Activated CD8-positive, alpha-beta T cell treated with anti-CD3 and anti-CD28 coated beads for 36 hours (primary cell): ENCODE data around the gene MED31. TPM values are rescaled to one million over a fixed set of nuclear protein-coding genes. Genes with fewer than 3 reads are reported as not detected.

Experiments
- ATAC-seq: fragments of 200-7000 bp; cut with Tn5 transposase; one replicate; pipeline ENCODE4 v1.10.0; 2021; ENCODE audit warnings: mild to moderate bottlenecking, moderate library complexity
- CTCF ChIA-PET: fragments of 350-600 bp; sonication (Branson Sonifier 250); formaldehyde crosslinking; loops from one replicate; lab custom pipeline; 2021; ENCODE audit warnings: antibody characterized with exemption; lab: Charles Lee
- POLR2A ChIA-PET: fragments of 350-600 bp; sonication (Branson Sonifier 250); formaldehyde crosslinking; loops from one replicate; lab custom pipeline; 2021; ENCODE audit warnings: antibody characterized with exemption; lab: Charles Lee
- DNase-seq: peaks from one replicate; pipeline ENCODE4 v3.0.0-alpha.2; 2020
- H3K27ac Mint-ChIP-seq: one replicate; pipeline ENCODE4 v1.8.0; 2021; ENCODE audit warnings: mild to moderate bottlenecking, mixed read lengths
- H3K27me3 Mint-ChIP-seq: one replicate; pipeline ENCODE4 v1.8.0; 2021; ENCODE audit warnings: mixed read lengths
- H3K36me3 Mint-ChIP-seq: one replicate; pipeline ENCODE4 v1.8.0; 2021; ENCODE audit warnings: low read depth, mixed read lengths
- H3K4me1 Mint-ChIP-seq: one replicate; pipeline ENCODE4 v1.8.0; 2021; ENCODE audit warnings: low read depth, mixed read lengths
- H3K4me3 Mint-ChIP-seq: one replicate; pipeline ENCODE4 v1.8.0; 2021; ENCODE audit warnings: mild to moderate bottlenecking, moderate library complexity, mixed read lengths
- H3K9me3 Mint-ChIP-seq: one replicate; pipeline ENCODE4 v1.8.0; 2021; ENCODE audit warnings: mixed read lengths
- intact Hi-C: fragments of 100-400 bp; cut with micrococcal nuclease; formaldehyde crosslinking; loops from one replicate; pipeline ENCODE4 v1.10.0; 2022
- total RNA-seq, 2 experiments: library from RNA; stranded (reverse); gene quantifications; one replicate each; pipeline ENCODE4 v1.2.3, GENCODE V29; 2021
- TF ChIP-seq, protein P1 (sequence below): fragments of 200-600 bp; IDR thresholded peaks from one replicate; pipeline ENCODE4 v1.8.0; 2022; ENCODE audit warnings: antibody characterized with exemption, mild to moderate bottlenecking

The MED31 gene
- total RNA-seq, 2 experiments from 2014 or later = 21.0 to 24.4 TPM

DNA sequence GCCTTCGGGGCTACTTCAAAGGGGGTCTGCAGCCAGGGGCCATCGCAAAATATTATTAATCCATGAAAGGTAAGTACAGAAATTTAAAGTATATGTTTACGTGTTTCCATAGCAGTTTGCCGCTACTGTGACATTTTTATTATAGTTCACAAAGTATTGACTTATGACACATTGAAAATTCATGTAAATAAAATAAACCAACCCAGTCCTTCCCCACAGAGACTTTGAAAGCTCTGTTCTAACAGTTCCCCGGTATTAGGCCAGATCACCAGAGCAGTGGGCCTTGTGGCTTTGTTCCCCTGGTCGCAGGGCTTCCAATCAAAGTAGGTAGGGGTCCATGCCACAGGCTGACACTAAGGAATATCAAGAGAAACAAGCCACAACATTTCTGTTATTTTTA is 24.8 kb downstream of the MED31 start:
- CTCF ChIA-PET = no interaction called here
- H3K27me3 Mint-ChIP-seq = no peaks in the 10 kb centered on the region
- no peak overlapping the region for H3K4me3 Mint-ChIP-seq
- no peaks in the 10 kb centered on the region for H3K9me3 Mint-ChIP-seq
- peaks cover 2% of the 10 kb centered on the region for H3K4me1 Mint-ChIP-seq
- no peak for ATAC-seq
- peaks cover 25% of the 10 kb centered on the region for H3K36me3 Mint-ChIP-seq
- intact Hi-C loops = no loop called here
- DNase-seq = no peak
- no peak overlapping the region for H3K27ac Mint-ChIP-seq
- POLR2A ChIA-PET = interaction anchor here (0.8 kb wide), 1 partner anchor 15 kb away, joined by 3 read pairs; no protein-coding TSS in a partner anchor
- TF ChIP-seq, protein P1, sequence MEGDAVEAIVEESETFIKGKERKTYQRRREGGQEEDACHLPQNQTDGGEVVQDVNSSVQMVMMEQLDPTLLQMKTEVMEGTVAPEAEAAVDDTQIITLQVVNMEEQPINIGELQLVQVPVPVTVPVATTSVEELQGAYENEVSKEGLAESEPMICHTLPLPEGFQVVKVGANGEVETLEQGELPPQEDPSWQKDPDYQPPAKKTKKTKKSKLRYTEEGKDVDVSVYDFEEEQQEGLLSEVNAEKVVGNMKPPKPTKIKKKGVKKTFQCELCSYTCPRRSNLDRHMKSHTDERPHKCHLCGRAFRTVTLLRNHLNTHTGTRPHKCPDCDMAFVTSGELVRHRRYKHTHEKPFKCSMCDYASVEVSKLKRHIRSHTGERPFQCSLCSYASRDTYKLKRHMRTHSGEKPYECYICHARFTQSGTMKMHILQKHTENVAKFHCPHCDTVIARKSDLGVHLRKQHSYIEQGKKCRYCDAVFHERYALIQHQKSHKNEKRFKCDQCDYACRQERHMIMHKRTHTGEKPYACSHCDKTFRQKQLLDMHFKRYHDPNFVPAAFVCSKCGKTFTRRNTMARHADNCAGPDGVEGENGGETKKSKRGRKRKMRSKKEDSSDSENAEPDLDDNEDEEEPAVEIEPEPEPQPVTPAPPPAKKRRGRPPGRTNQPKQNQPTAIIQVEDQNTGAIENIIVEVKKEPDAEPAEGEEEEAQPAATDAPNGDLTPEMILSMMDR = no peak

DNA sequence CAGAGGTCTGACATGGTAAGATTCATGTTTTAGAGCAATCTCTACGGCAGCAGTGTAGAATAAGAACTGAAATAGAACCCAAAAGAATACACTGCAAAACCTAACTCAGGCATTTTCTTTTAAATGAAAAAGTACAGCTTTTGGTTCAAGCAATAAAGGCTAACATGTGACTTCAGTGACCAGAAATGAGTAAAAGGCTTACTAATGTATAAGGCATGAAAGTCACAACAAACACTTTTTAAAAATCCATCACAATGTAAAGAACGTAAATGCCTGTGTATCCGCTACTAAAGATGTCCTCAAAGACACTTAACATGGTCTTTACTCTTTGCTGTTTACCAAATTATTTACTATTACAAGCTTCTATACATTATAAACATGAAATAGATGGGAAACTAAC is 27.5 kb downstream of the MED31 start:
- Mint-ChIP-seq H3K36me3 (peaks cover 20% of the 10 kb centered on the region), H3K27me3 (no peaks in the 10 kb centered on the region), H3K4me1 (no peaks in the 10 kb centered on the region), H3K4me3 (no peak overlapping the region), H3K27ac (no peak overlapping the region), H3K9me3 (no peaks in the 10 kb centered on the region)
- POLR2A ChIA-PET = no interaction called here
- DNase-seq = no peak
- CTCF ChIA-PET = interaction anchor here (1.1 kb wide), 1 partner anchor 8 kb away, joined by 3 read pairs; no protein-coding TSS in a partner anchor
- ATAC-seq = no peak
- intact Hi-C loops = no loop called here
- TF ChIP-seq, protein P1 = no peak

DNA sequence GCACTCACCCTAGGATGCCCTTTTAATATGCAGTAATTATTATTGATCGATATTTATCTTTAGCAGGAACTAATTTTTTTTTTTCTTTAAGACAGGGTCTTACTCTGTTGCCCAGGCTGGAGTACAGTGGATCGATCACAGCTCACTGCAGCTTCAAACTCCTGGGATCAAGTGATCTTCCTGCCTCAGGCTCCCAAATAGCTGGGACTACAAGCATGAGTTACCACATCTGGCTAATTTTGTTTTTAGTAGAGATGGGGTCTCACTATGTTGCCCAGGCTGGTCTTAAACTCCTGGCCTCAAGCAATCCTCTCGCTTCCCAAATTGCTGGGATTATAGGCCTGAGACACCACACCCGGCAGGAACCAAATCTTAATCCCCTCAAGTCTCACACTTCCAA is 40.2 kb downstream of the MED31 start:
- Mint-ChIP-seq H3K9me3 (no peaks in the 10 kb centered on the region), H3K4me3 (no peak overlapping the region), H3K27ac (no peak overlapping the region), H3K36me3 (peaks cover 33% of the 10 kb centered on the region), H3K4me1 (peaks cover 4% of the 10 kb centered on the region), H3K27me3 (no peaks in the 10 kb centered on the region)
- ATAC-seq (no peak), DNase-seq (no peak)
- intact Hi-C loops = no loop called here
- POLR2A ChIA-PET = no interaction called here
- TF ChIP-seq, protein P1 = no peak
- CTCF ChIA-PET = no interaction called here

DNA sequence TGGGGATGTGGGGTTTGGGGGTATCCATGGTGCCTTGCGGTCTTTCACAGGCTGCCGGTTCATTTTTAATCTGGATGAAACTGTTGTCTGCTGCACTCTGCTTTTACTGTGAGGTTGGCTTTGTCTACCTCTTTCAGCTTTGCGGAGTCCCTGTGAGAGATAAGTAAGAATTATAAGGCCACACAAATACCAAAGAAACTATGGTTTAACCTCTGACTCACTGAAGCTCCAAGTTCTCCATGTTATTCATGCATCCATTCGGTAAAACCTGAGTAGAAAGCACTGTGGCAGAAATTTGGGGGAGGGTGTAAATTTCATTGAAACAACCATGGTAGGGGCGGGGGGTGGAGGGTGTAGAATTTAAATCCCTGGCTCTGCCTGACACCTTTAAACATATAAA is 41.4 kb downstream of the MED31 start:
- no peak for DNase-seq
- ChIA-PET POLR2A (no interaction called here), CTCF (no interaction called here)
- ATAC-seq = no peak
- Mint-ChIP-seq H3K27ac (no peak overlapping the region), H3K27me3 (no peaks in the 10 kb centered on the region), H3K4me3 (no peak overlapping the region), H3K9me3 (no peaks in the 10 kb centered on the region), H3K4me1 (peaks cover 4% of the 10 kb centered on the region), H3K36me3 (peaks cover 41% of the 10 kb centered on the region)
- TF ChIP-seq, protein P1 = no peak
- intact Hi-C loops = no loop called here

DNA sequence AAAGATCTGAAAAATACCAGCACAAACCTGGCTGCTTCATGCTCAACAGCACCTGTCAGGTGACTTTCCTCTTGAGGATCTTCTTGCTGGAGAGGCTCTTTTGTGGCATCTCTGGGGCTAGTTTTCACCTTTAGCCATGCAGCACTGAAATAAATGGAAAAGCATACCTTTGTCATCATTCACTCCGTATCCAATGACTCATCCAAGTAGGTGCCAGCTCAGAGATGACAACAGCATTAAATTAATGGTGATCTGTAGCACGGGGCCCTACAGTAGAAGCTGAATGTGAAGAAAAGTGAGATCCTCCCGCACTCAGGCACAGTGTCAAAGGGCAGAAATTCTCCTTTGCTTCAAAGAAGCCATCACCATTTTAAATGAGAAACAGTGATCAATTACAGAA is 43.1 kb downstream of the MED31 start:
- intact Hi-C loops = no loop called here
- H3K4me3 Mint-ChIP-seq = no peak overlapping the region
- POLR2A ChIA-PET = interaction anchor here (1.0 kb wide), 1 partner anchor 9 kb away, joined by 3 read pairs; no protein-coding TSS in a partner anchor
- no peaks in the 10 kb centered on the region for H3K27me3 Mint-ChIP-seq
- H3K27ac Mint-ChIP-seq = no peak overlapping the region
- DNase-seq (no peak), ATAC-seq (no peak)
- TF ChIP-seq, protein P1 = no peak
- peaks cover 4% of the 10 kb centered on the region for H3K4me1 Mint-ChIP-seq
- CTCF ChIA-PET = interaction anchor here (0.7 kb wide), 1 partner anchor 138 kb away, joined by 3 read pairs; no protein-coding TSS in a partner anchor
- peaks cover 42% of the 10 kb centered on the region for H3K36me3 Mint-ChIP-seq
- no peaks in the 10 kb centered on the region for H3K9me3 Mint-ChIP-seq
